Loucy (cell line): ENCODE results near the gene HACD4.

Experiments
- H2AFZ ChIP-seq: fragments of 200-600 bp; sonication (generic); 2 replicates; pipeline ENCODE4 v1.6.0; 2016; ENCODE audit warnings: antibody characterized with exemption, mild to moderate bottlenecking, low read length, moderate library complexity
- H3F3A ChIP-seq: fragments of 200-600 bp; 2 replicates; pipeline ENCODE4 v1.6.0; 2016; ENCODE audit warnings: antibody characterized with exemption, low read depth, mild to moderate bottlenecking
- H3K27me3 ChIP-seq: fragments of 200-600 bp; sonication (generic); 2 replicates; pipeline ENCODE4 v1.6.1; 2014; ENCODE audit warnings: low read length, mild to moderate bottlenecking; ENCODE audit not compliant: insufficient read depth, poor library complexity, severe bottlenecking
- H3K36me3 ChIP-seq: fragments of 200-600 bp; sonication (generic); 2 replicates; pipeline ENCODE4 v1.6.1; 2016; ENCODE audit warnings: low read length; ENCODE audit not compliant: insufficient read depth
- H3K4me1 ChIP-seq: fragments of 200-600 bp; sonication (generic); 2 replicates; pipeline ENCODE4 v1.5.1; 2014; ENCODE audit warnings: low read length, mild to moderate bottlenecking; ENCODE audit not compliant: insufficient read depth, poor library complexity, severe bottlenecking
- H3K4me2 ChIP-seq: fragments of 200-600 bp; sonication (generic); 2 replicates; pipeline ENCODE4 v1.6.0; 2014; ENCODE audit warnings: antibody characterized with exemption, low read length, low read depth, mild to moderate bottlenecking; ENCODE audit not compliant: poor library complexity, severe bottlenecking
- H3K4me3 ChIP-seq: fragments of 200-600 bp; sonication (generic); 2 replicates; pipeline ENCODE4 v1.5.1; 2014; ENCODE audit warnings: low read length, mild to moderate bottlenecking, mixed read lengths; ENCODE audit not compliant: poor library complexity, severe bottlenecking
- H3K79me2 ChIP-seq: fragments of 200-600 bp; sonication (generic); 2 replicates; pipeline ENCODE4 v1.6.1; 2014; ENCODE audit warnings: low read length; ENCODE audit not compliant: insufficient read depth
- H3K9ac ChIP-seq: fragments of 200-600 bp; sonication (generic); 2 replicates; pipeline ENCODE4 v1.6.0; 2014; ENCODE audit warnings: mild to moderate bottlenecking, low read depth, low read length, moderate library complexity; ENCODE audit not compliant: poor library complexity, severe bottlenecking
- H3K9me2 ChIP-seq: fragments of 200-600 bp; sonication (generic); replicated peaks from 2 replicates; pipeline ENCODE4 v1.6.1; 2016; ENCODE audit warnings: low read depth, low read length, mixed read lengths
- H3K9me3 ChIP-seq: fragments of 200-600 bp; sonication (generic); 2 replicates; pipeline ENCODE4 v1.6.1; 2014; ENCODE audit warnings: mild to moderate bottlenecking, antibody characterized with exemption, low read length, low read depth; ENCODE audit not compliant: insufficient read depth
- H4K20me1 ChIP-seq: fragments of 200-600 bp; sonication (generic); 2 replicates; pipeline ENCODE4 v1.6.0; 2014; ENCODE audit warnings: antibody characterized with exemption, low read length, mild to moderate bottlenecking; ENCODE audit not compliant: insufficient read depth, poor library complexity, severe bottlenecking
- CTCF ChIP-seq: fragments of 200-600 bp; sonication (generic); conservative IDR thresholded peaks from 2 replicates; pipeline ENCODE4 v1.5.1; 2014; ENCODE audit warnings: mild to moderate bottlenecking, antibody characterized with exemption, low read length
- EZH2phosphoT487 ChIP-seq: fragments of 200-600 bp; IDR thresholded peaks from 2 replicates; pipeline ENCODE4 v1.6.1; 2018; ENCODE audit warnings: antibody characterized with exemption, mild to moderate bottlenecking, moderate library complexity, borderline replicate concordance

Gene HACD4

GRCh38 chr9:21077781-21078180, 46.3 kb upstream of the HACD4 start, which contains the start of gene IFNB1:
Gene IFNB1, minus strand, starts transcription at chr9:21077942. Its CDS starts 73 bp downstream, at chr9:21077869.
- H3K27me3 ChIP-seq, result no peaks in the 10 kb centered on the region
- TF ChIP-seq EZH2phosphoT487, result no peak
- TF ChIP-seq CTCF, result no peak
- H3K4me2 ChIP-seq, result no peak within 1 kb of the TSS
- H3K9me2 ChIP-seq, result no peaks in the 10 kb centered on the region
- H3F3A ChIP-seq, result peaks cover 11% of the 10 kb centered on the region
- peak within 1 kb of the TSS; percentile 71; the same call in 1 of the 2 replicates for H2AFZ ChIP-seq
- no peaks in the 10 kb centered on the region for H4K20me1 ChIP-seq
- H3K4me1 ChIP-seq, result peaks cover 28% of the 10 kb centered on the region
- H3K79me2 ChIP-seq, result no peaks in the 10 kb centered on the region
- no peak within 1 kb of the TSS for H3K4me3 ChIP-seq
- H3K36me3 ChIP-seq, result no peaks in the 10 kb centered on the region
- no peak within 1 kb of the TSS for H3K9ac ChIP-seq
- no peaks in the 10 kb centered on the region for H3K9me3 ChIP-seq

GRCh38 chr9:21075484-21075883, 44.0 kb upstream of the HACD4 start:
- TF ChIP-seq EZH2phosphoT487 (no peak), CTCF (peak; percentile 51)
- no peaks in the 10 kb centered on the region for H3K79me2 ChIP-seq

GRCh38 chr9:21070906-21071305, 39.5 kb upstream of the HACD4 start:
- Histone ChIP-seq H3K9me3 (no peaks in the 10 kb centered on the region), H3K9me2 (no peaks in the 10 kb centered on the region), H3K4me3 (no peak overlapping the region), H3K36me3 (no peaks in the 10 kb centered on the region), H3K79me2 (no peaks in the 10 kb centered on the region), H3K4me1 (peaks cover 20% of the 10 kb centered on the region), H3K4me2 (no peak overlapping the region), H2AFZ (no peak overlapping the region), H4K20me1 (no peaks in the 10 kb centered on the region), H3K27me3 (no peaks in the 10 kb centered on the region), H3F3A (no peaks in the 10 kb centered on the region), H3K9ac (no peak overlapping the region)
- TF ChIP-seq EZH2phosphoT487 (no peak), CTCF (no peak)

More at GRCh38 chr9:21075484-21075883, 44.0 kb upstream of the HACD4 start:
- H3K36me3 ChIP-seq, result no peaks in the 10 kb centered on the region
- no peak overlapping the region for H3K9ac ChIP-seq
- H2AFZ ChIP-seq, result peak overlapping the region; percentile 54; the same call in 1 of the 2 replicates
- H3K4me3 ChIP-seq, result no peak overlapping the region
- H3K4me2 ChIP-seq, result no peak overlapping the region
- no peaks in the 10 kb centered on the region for H4K20me1 ChIP-seq
- H3K27me3 ChIP-seq, result no peaks in the 10 kb centered on the region
- H3K9me2 ChIP-seq, result no peaks in the 10 kb centered on the region
- peaks cover 16% of the 10 kb centered on the region for H3K4me1 ChIP-seq
- H3F3A ChIP-seq, result no peaks in the 10 kb centered on the region
- no peaks in the 10 kb centered on the region for H3K9me3 ChIP-seq
